Measurements from ENCODE around the gene NACA. TPM values are rescaled to one million over a fixed set of nuclear protein-coding genes. Genes with fewer than 3 reads are reported as not detected.

Gene NACA
- total RNA-seq, 1 experiment from 2014 or later = 804 TPM

DNA sequence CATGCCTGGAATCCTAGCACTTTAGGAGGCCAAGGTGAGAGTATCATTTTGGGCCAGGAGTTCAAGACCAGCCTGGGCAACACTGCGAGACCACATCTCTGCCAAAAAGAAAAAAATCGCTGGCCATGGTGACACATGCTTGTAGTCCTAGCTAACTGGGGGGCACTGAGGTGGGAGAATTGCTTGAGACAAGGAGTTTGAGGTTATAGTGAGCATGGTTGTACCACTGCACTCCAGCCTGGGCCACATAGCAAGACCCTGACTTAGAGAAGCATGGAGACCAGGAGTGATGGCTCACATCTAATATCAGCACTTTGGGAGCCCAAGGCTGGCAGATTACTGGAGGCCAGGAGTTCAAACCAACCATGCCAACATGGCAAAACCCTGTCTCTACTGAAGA is 46.2 kb downstream of the NACA start:
- CTCF ChIA-PET = no interaction called here
- H3K27me3 Mint-ChIP-seq (ENCODE audit: insufficient read depth, unreplicated experiment) = no peaks in the 10 kb centered on the region
- intact Hi-C loops (cut with micrococcal nuclease; ENCODE audit: unreplicated experiment) = no loop called here
- Histone ChIP-seq H3K4me3 (ENCODE audit: low read depth, low read length) (no peak overlapping the region), H3K9me3 (no peaks in the 10 kb centered on the region), H3K4me1 (peaks cover 8% of the 10 kb centered on the region; the same call in 1 of the 2 replicates), H3K36me3 (ENCODE audit: control insufficient read depth, insufficient read depth, low read length) (0 out of 2 replicates have a peak, but pooled peaks cover 2% of the 10 kb centered on the region), H3K27me3 (replicated peaks; ENCODE audit: control insufficient read depth, insufficient read depth, low read length) (no peaks in the 10 kb centered on the region)
- H3K36me3 Mint-ChIP-seq (ENCODE audit: insufficient read depth, unreplicated experiment) = peaks cover 81% of the 10 kb centered on the region
- H3K4me1 Mint-ChIP-seq (ENCODE audit: low read depth, unreplicated experiment) = no peaks in the 10 kb centered on the region
- POLR2A ChIA-PET = interaction anchor here (1.5 kb wide), 1 partner anchor 9 kb away, joined by 4 read pairs; the partner anchor contains the start of gene PTGES3
- TF ChIP-seq CTCF (IDR thresholded peaks at IDR 0.05; ENCODE audit: insufficient read depth in 1 of 2, low read depth in 1 of 2, low read length in 1 of 2, severe bottlenecking in 1 of 2, unreplicated experiment in 1 of 2) = no peak
- BruUV-seq (replicated peaks) = no TSS peak
- no peak for DNase-seq
- no peak overlapping the region for H3K27ac Mint-ChIP-seq (ENCODE audit: unreplicated experiment)
- H3K4me3 Mint-ChIP-seq (ENCODE audit: unreplicated experiment) = no peak overlapping the region
- no peaks in the 10 kb centered on the region for H3K9me3 Mint-ChIP-seq (ENCODE audit: unreplicated experiment)

DNA sequence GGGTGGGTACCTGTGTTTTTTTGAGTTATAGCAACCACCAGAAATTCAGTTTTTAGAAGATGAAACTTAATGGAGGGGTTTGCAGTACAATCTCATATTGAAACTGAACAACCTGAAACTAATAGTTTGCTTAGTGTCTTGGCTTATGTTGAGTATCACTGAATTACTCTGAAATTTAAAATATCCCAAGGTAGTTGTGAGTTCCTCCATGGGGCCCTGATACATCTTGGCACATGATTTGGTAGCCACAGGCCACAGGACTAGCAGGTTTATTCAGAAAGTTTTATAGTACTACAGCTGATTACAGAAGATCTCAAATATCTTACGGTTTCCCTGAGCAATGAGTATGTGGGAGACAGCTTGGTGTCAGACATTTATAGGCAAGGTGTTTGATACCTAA is 47.4 kb downstream of the NACA start:
- Mint-ChIP-seq H3K27me3 (ENCODE audit: insufficient read depth, unreplicated experiment) (no peaks in the 10 kb centered on the region), H3K4me3 (ENCODE audit: unreplicated experiment) (no peak overlapping the region), H3K27ac (ENCODE audit: unreplicated experiment) (no peak overlapping the region), H3K9me3 (ENCODE audit: unreplicated experiment) (no peaks in the 10 kb centered on the region), H3K36me3 (ENCODE audit: insufficient read depth, unreplicated experiment) (peaks cover 79% of the 10 kb centered on the region), H3K4me1 (ENCODE audit: low read depth, unreplicated experiment) (no peaks in the 10 kb centered on the region)
- ChIA-PET CTCF (no interaction called here), POLR2A (no interaction called here)
- no peak for DNase-seq
- Histone ChIP-seq H3K4me3 (ENCODE audit: low read depth, low read length) (no peak overlapping the region), H3K9me3 (no peaks in the 10 kb centered on the region), H3K4me1 (peaks cover 13% of the 10 kb centered on the region), H3K27me3 (replicated peaks; ENCODE audit: control insufficient read depth, insufficient read depth, low read length) (no peaks in the 10 kb centered on the region), H3K36me3 (ENCODE audit: control insufficient read depth, insufficient read depth, low read length) (0 out of 2 replicates have a peak, but pooled peaks cover 2% of the 10 kb centered on the region)
- intact Hi-C loops (cut with micrococcal nuclease; ENCODE audit: unreplicated experiment) = no loop called here
- BruUV-seq (replicated peaks) = no TSS peak
- no peak for TF ChIP-seq CTCF (IDR thresholded peaks at IDR 0.05; ENCODE audit: insufficient read depth in 1 of 2, low read depth in 1 of 2, low read length in 1 of 2, severe bottlenecking in 1 of 2, unreplicated experiment in 1 of 2)

DNA sequence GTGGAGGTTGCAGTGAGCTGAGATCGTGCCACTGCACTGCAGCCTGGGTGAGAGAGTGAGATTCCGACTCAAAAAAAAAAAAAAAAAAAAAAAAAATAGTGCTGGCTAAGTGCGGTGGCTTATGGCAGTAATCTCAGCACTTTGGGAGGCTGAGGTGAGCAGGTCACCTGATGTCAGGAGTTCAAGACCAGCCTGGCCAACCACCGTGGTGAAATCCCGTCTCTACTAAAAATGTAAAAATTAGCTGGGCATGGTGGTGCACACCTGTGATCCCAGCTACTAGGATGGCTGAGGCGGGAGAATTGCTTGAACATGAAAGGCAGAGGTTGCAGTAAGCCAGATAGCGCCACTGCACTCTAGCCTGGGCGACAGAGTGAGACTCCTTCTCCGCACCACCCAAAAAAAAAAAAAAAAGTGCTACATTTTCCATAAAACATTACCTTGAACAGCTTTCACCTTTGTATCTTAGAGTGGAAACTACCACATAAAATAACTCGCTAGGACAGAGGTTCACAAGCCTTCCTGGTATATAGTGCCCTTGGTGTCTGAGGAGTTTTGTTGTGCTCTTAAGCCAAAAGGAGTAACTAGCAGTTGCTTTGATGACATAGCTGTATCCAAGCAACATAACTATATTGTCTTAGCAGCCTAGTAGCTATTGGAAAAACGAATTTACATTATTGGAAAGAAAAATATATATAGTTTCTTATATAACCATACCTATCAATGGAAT is 48.1 kb downstream of the NACA start:
- Mint-ChIP-seq H3K36me3 (ENCODE audit: insufficient read depth, unreplicated experiment) (peaks cover 79% of the 10 kb centered on the region), H3K4me1 (ENCODE audit: low read depth, unreplicated experiment) (no peaks in the 10 kb centered on the region), H3K27me3 (ENCODE audit: insufficient read depth, unreplicated experiment) (no peaks in the 10 kb centered on the region), H3K4me3 (ENCODE audit: unreplicated experiment) (no peak overlapping the region), H3K27ac (ENCODE audit: unreplicated experiment) (no peak overlapping the region), H3K9me3 (ENCODE audit: unreplicated experiment) (no peaks in the 10 kb centered on the region)
- ChIA-PET CTCF (interaction anchor here (0.8 kb wide), 1 partner anchor 41 kb away, joined by 4 read pairs; no protein-coding TSS in a partner anchor), POLR2A (no interaction called here)
- Histone ChIP-seq H3K36me3 (ENCODE audit: control insufficient read depth, insufficient read depth, low read length) (0 out of 2 replicates have a peak, but pooled peaks cover 2% of the 10 kb centered on the region), H3K9me3 (no peaks in the 10 kb centered on the region), H3K27me3 (replicated peaks; ENCODE audit: control insufficient read depth, insufficient read depth, low read length) (no peaks in the 10 kb centered on the region), H3K4me3 (ENCODE audit: low read depth, low read length) (no peak overlapping the region), H3K4me1 (peaks cover 15% of the 10 kb centered on the region)
- DNase-seq = no peak
- intact Hi-C loops (cut with micrococcal nuclease; ENCODE audit: unreplicated experiment) = no loop called here
- no peak for TF ChIP-seq CTCF (IDR thresholded peaks at IDR 0.05; ENCODE audit: insufficient read depth in 1 of 2, low read depth in 1 of 2, low read length in 1 of 2, severe bottlenecking in 1 of 2, unreplicated experiment in 1 of 2)
- no TSS peak for BruUV-seq (replicated peaks)

All from Caco-2 (cell line).